Stimulated activated CD4-positive, alpha-beta T cell treated with anti-CD3 and anti-CD28 coated beads, Interleukin-4, amount 100 ng/mL, for 24 hours (primary cell): ENCODE data around the gene UBAC2.

Experiments used
- DNase-seq: peaks from one replicate; pipeline ENCODE4 v3.0.0-alpha.2; 2020

Gene UBAC2

GRCh38 chr13:99299256-99299919 lies 98.7 kb downstream of the UBAC2 start:
- DNase-seq: no peak

DNA sequence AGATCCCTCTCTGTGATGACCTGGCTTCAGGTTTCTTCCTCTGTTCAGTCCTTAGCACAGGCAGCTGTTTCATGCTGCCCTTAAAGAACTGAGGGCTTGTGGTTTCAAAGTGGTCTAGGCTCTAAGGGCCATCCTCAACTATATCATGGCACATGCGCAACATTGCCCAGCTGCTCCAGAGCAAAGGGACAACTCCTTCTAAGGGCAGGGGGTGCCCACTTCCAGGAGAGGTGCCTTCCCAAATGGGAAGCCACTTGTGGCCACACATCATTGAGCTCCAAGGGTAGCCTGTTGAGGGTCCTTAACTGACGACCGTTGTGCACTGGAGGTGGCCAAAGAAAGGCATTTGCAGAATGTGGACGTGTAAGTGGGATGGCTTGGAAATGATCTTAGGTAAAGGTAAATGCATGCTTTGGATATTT lies 99.3 kb downstream of the UBAC2 start:
- no peak for DNase-seq

DNA sequence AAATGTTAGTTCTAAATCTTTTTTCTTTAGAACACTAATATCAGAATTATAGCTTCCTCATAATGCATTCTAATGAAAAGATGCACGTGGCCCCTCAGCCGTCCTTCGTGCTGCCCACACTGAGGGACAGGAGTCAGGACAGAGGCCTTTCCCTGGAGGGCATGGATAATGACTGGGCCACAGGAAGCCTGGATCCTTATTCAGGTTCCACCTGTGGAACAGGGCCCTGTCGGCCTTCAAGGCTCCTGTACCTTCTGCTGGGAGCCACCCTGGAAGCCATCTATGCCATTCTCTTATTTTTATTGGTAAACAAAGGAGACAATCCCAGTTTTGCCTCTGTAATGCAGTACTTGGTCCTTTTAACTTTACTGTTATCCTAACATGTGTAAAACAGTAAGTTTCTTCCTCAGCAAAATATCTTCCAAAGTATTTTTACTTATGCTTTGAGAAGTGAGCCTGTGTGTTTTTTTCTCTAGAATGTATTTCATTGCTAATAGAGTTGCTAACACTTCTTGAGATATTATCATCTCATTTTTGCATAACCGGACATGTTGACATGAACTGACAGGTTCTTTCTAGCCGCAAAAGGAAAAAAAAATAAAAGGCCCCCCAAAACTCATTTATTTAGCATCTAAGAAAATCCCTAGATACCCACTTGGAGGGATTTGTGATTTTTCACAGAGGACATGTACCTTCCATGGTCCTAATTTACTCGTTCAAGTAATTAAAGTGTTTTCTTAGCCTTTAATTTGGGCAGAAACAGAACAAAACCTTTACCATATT lies 100.6 kb downstream of the UBAC2 start:
- no peak for DNase-seq

DNA sequence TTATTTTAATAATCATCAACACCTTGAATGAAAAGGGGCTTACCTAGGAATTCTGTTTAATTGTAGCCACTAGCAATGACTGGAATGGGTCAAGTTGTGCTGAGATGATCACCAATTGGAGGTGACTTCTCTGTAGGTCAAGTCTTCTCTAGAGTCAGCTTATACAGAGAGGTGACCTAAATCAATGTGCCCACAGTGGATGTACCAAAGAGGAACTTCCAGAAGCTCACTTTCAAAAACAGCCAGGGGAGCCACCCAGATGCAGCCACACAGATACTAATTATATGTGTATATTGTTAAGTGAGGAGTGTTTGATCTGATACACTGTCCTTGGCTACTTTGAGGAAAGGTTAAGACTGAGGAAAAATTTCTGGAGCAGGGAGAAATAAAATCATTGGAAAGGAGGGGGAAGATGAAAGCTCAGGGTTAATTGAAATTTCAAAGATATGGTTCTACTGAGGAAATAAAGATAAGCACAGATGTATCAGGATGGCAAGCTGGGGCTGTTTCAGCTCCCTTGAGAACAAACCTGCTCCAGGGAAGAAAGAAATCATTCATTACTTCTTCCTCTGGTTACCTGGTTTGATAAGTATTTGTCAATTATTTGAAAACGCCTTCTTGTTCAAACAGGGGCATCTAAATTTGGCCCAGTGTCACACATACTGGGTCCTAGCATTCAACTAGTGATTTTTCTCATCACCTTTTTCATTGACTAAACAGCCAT lies 101.4 kb downstream of the UBAC2 start:
- no peak for DNase-seq

- no peak for DNase-seq
Measured at GRCh38 chr13:99302637-99303505, 102.2 kb downstream of the UBAC2 start.

DNA sequence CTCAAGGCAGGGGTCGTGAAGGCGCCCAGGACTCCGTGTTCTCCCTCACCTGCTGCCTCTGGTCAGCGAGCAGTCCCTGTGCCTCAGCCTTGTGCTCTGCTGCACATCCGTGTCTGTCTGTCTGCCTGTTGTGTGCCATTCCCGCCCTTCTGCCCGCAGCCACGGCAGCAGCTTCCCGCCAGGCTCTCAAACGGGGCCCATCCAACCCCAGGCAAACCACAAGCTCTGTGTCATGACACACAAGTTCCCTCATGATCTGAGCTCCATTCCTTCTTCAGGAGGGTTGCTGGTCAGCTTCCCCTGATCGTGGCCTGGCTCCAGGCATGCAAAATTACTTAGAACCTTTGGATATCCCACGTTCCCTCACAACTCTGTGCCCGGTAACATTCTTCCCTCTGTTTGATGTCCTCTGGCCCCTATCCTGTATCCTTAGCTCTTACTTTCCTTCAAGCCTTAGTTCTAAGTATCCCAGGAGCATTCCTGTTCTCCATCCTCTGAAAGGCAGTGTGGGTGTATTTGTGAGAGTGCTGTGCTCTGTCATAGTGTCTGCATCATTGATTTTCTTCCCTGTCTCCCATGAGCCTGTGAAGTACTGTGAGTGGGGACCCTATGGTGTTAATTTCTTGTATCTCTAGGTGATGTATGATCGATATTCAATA lies 103.3 kb downstream of the UBAC2 start:
- peak; percentile 67 for DNase-seq

- DNase-seq: no peak
Measured at GRCh38 chr13:99304541-99304940, 103.9 kb downstream of the UBAC2 start.

- DNase-seq: no peak
Measured at GRCh38 chr13:99305158-99305557, 104.5 kb downstream of the UBAC2 start.

DNA sequence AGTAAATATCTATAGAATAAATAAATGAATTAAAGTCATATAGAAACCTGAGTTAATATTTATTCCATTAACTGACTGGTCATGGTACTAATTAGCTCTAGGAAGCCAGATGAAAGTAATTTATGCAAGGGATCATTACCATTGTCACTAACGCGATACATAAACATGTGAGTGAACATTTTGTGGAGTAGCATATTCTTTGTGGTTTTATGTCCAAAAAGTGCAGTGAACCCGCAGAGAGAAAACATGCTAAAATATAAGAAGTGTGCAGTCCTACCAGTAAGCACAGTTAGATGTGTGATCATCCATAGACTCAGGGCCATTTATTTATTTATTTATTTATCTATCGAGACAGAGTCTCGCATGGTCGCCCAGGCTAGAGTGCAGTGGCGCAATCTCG lies 104.9 kb downstream of the UBAC2 start:
- DNase-seq: no peak

GRCh38 chr13:99307247-99307646 lies 106.6 kb downstream of the UBAC2 start, which contains the start of gene GPR183:
Gene GPR183, minus strand, starts transcription at chr13:99307399. Its CDS starts 11,254 bp downstream, at chr13:99296145.
- DNase-seq: no peak

- DNase-seq: peak; percentile 87
Measured at GRCh38 chr13:99307648-99308339, 107.1 kb downstream of the UBAC2 start.

DNA sequence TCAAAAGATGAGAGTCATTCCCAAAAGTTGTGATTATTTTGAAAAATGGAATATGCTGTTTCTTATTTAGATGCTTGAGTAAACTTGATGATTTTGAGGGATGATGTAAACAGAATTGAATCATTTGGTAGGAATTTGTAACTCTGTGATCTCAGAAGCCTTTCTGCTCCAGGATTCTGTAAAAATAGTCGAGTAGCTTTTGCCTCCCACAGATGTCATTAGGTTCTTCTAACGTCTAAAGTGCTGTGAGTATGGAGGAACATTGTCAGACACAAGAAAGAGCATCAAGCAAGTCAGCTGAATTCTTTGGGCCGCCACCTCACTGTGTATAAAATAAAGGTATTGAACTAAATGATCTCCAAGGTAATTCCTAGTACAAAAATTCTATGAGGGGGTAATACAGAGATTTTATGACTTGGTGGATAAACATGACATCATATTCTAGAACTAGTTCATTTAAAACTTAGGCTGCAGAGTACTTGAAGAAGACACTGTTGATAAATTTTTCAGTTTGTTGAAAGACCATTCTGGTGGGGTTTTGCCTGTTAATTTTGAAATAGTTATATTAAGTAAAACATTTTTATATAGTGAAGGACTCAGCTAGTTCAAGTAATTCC lies 107.9 kb downstream of the UBAC2 start:
- DNase-seq: no peak

- DNase-seq: no peak
Measured at GRCh38 chr13:99310382-99311031, 109.9 kb downstream of the UBAC2 start.

GRCh38 chr13:99311137-99311536 lies 110.5 kb downstream of the UBAC2 start:
- DNase-seq: no peak

- DNase-seq: no peak
Measured at GRCh38 chr13:99311748-99312492, 111.3 kb downstream of the UBAC2 start.

GRCh38 chr13:99312493-99312883 lies 111.8 kb downstream of the UBAC2 start:
- DNase-seq: no peak

DNA sequence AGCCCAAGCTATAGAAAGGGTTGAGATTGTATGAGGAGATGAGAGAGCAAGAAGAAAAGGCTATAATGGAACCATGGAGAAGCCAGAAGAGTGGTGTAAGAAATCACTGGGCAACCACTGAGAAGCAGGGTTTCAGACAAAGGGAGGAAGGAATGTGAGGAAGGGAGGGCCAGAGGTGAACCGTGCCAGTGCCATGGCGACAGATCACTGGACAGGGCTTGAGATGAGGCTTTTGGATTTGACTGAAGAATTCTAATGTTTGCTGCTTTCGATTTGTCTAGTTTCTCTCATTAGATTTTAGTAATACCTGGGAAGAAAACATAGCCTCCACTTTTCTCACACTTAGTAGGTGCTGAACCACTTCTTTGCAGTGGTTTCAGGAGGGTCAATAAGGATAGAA lies 112.8 kb downstream of the UBAC2 start:
- no peak for DNase-seq

- DNase-seq: no peak
Measured at GRCh38 chr13:99313941-99314340, 113.3 kb downstream of the UBAC2 start.

DNA sequence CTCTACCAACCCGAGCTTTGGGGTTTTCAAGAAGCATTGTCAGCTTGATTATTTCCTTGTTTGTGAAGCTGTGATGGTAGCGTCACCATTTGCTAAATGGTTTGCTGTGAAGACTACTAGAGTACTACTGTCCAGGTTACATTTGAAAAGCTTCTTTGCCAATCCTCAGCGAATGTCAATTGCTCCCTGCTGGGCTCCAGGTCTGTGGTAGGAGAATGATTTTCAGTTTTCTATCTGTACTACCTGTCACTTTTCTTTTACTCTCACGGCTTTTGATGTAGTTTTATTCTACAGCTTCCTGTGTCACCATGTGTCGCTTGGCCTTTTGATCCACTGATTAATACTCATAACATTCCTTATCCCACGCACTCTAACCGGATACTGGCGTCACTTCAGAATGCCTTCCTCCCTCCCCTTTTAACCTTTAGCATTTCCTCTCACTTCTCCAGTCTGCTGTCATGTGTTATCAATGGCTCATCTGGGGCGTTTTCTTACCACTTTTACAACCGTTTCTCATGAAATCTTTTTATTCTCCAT lies 114.1 kb downstream of the UBAC2 start:
- peak; percentile 82 for DNase-seq
